Natural killer cell treated with Interleukin-12 subunit alpha and Interleukin-12 subunit beta and Interleukin-15 and Interleukin-18, amount 100 ng/mL, for 72 hours (primary cell): ENCODE results near the gene CACNA1D. TPM values are rescaled to one million over a fixed set of nuclear protein-coding genes. Genes with fewer than 3 reads are reported as not detected.

ENCODE experiments used
- ATAC-seq, 2 donors: fragments of 150-1000 bp; cut with Tn5 transposase in 1 of 2; sonication (Bioruptor Pico), chemical (Tn5 transposase) in 1 of 2; 2 replicates each; pipeline ENCODE4 v1.10.0; 2021
- DNase-seq: peaks from one replicate; pipeline ENCODE4 v3.0.0; 2022; ENCODE audit warnings: low spot score
- H3K27ac Mint-ChIP-seq, 2 donors: 1 replicate in 1 of 2; 2 replicates in 1 of 2; pipeline ENCODE4 v1.8.0; 2022; ENCODE audit warnings: mixed read lengths in 2 of 2, mild to moderate bottlenecking in 1 of 2, moderate library complexity in 1 of 2
- H3K27me3 Mint-ChIP-seq, 2 donors: 1 replicate in 1 of 2; 2 replicates in 1 of 2; pipeline ENCODE4 v1.8.0; 2022; ENCODE audit warnings: mixed read lengths in 2 of 2
- H3K36me3 Mint-ChIP-seq: one replicate; pipeline ENCODE4 v1.8.0; 2022; ENCODE audit warnings: mixed read lengths
- H3K4me1 Mint-ChIP-seq, 2 donors: 1 replicate in 1 of 2; 2 replicates in 1 of 2; pipeline ENCODE4 v1.8.0; 2022; ENCODE audit warnings: low read depth in 2 of 2, mixed read lengths in 2 of 2, mild to moderate bottlenecking in 1 of 2
- H3K4me3 Mint-ChIP-seq: one replicate; pipeline ENCODE4 v1.8.0; 2022; ENCODE audit warnings: mixed read lengths
- H3K9me3 Mint-ChIP-seq: 2 replicates; pipeline ENCODE4 v1.8.0; 2022; ENCODE audit warnings: mixed read lengths
- total RNA-seq, 2 donors: library from RNA; stranded (reverse); gene quantifications; one replicate each; pipeline ENCODE4 v1.2.3, GENCODE V29; 2022

Gene CACNA1D
- total RNA-seq, 2 donors from 2014 or later = 0.26 to 1.2 TPM

- no peaks in the 10 kb centered on the region for H3K9me3 Mint-ChIP-seq
- H3K4me3 Mint-ChIP-seq = peak overlapping the region; percentile 2
- H3K27me3 Mint-ChIP-seq = peaks cover 0 to 2% of the 10 kb centered on the region in 2 donors
- DNase-seq = no peak
- H3K27ac Mint-ChIP-seq = peak overlapping the region; percentile 40 to 55
- no peaks in the 10 kb centered on the region for H3K36me3 Mint-ChIP-seq
- H3K4me1 Mint-ChIP-seq = peaks cover 14% of the 10 kb centered on the region in 2 donors
- peak in 1 of 2 donors; percentile 63 for ATAC-seq
These were observed 259.2 kb downstream of the CACNA1D start for GRCh38 chr3:53753518-53754183.

- H3K36me3 Mint-ChIP-seq = no peaks in the 10 kb centered on the region
- H3K27ac Mint-ChIP-seq = peak overlapping the region; percentile 53 to 55
- H3K9me3 Mint-ChIP-seq = no peaks in the 10 kb centered on the region
- H3K4me3 Mint-ChIP-seq = no peak overlapping the region
- peaks cover 14% of the 10 kb centered on the region in 2 donors for H3K4me1 Mint-ChIP-seq
- ATAC-seq = no peak
- DNase-seq = no peak
- H3K27me3 Mint-ChIP-seq = peaks cover 0 to 2% of the 10 kb centered on the region in 2 donors
These were observed 259.9 kb downstream of the CACNA1D start for GRCh38 chr3:53754325-53754724.

- H3K36me3 Mint-ChIP-seq = no peaks in the 10 kb centered on the region
- DNase-seq (no peak), ATAC-seq (no peak)
- peaks cover 6% of the 10 kb centered on the region in 2 donors for H3K4me1 Mint-ChIP-seq
- H3K27me3 Mint-ChIP-seq = peaks cover 2 to 6% of the 10 kb centered on the region in 2 donors
- H3K9me3 Mint-ChIP-seq = no peaks in the 10 kb centered on the region
- no peak overlapping the region for H3K27ac Mint-ChIP-seq
- no peak overlapping the region for H3K4me3 Mint-ChIP-seq
These were observed 264.4 kb downstream of the CACNA1D start for GRCh38 chr3:53758846-53759245.

GRCh38 chr3:53763353-53763752 is 268.9 kb downstream of the CACNA1D start:
- no peaks in the 10 kb centered on the region for H3K4me1 Mint-ChIP-seq
- H3K36me3 Mint-ChIP-seq = no peaks in the 10 kb centered on the region
- peaks cover 0 to 12% of the 10 kb centered on the region in 2 donors for H3K27me3 Mint-ChIP-seq
- H3K9me3 Mint-ChIP-seq = no peaks in the 10 kb centered on the region
- no peak for DNase-seq
- no peak for ATAC-seq
- H3K27ac Mint-ChIP-seq = no peak overlapping the region
- no peak overlapping the region for H3K4me3 Mint-ChIP-seq

- H3K27ac Mint-ChIP-seq = no peak overlapping the region
- H3K4me3 Mint-ChIP-seq = no peak overlapping the region
- no peaks in the 10 kb centered on the region for H3K4me1 Mint-ChIP-seq
- H3K9me3 Mint-ChIP-seq = no peaks in the 10 kb centered on the region
- DNase-seq (no peak), ATAC-seq (no peak)
- peaks cover 0 to 12% of the 10 kb centered on the region in 2 donors for H3K27me3 Mint-ChIP-seq
- no peaks in the 10 kb centered on the region for H3K36me3 Mint-ChIP-seq
These were observed 269.8 kb downstream of the CACNA1D start for GRCh38 chr3:53764026-53764775.

DNA sequence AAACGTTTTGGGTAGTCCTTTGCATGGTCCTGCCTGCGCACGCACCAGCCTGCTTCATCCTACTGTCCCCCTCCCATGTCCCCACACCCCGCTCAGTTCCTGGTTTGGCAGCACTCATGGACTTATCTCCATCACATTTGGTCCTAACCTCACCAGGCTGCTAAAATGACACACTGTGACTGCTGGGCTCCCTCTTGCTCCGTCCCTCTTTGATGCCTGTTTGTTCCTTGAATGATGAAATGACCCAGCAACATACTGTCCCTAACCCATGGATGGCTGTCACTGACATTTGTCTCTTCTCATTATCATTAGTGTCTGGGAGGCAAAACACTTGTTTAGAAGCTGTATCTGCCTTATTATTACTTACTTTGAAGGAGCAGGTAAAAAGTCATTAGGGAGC is 271.3 kb downstream of the CACNA1D start:
- H3K27ac Mint-ChIP-seq = no peak overlapping the region
- peaks cover 7 to 13% of the 10 kb centered on the region in 2 donors for H3K27me3 Mint-ChIP-seq
- DNase-seq = no peak
- H3K4me1 Mint-ChIP-seq = no peaks in the 10 kb centered on the region
- no peaks in the 10 kb centered on the region for H3K9me3 Mint-ChIP-seq
- ATAC-seq = no peak
- no peak overlapping the region for H3K4me3 Mint-ChIP-seq
- no peaks in the 10 kb centered on the region for H3K36me3 Mint-ChIP-seq

DNA sequence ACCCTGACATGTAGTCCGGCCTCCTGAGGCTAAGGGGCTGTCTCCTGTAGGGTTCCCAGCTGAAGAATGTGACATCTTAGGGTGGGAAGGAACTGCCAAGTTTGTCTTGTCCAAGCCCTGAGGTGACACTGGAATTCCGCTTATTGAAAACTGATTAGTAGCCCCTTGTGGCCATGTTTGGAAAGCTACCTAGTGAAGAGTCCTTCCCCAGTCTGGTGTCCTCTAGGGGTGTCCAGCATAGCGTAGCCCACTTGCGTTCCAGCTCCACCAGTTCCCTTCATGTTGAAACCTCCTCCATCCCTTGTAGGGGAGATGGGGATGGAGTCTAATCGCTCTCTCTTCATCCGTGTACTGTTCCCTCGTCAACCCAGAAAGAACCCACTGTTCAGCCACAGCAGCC is 272.3 kb downstream of the CACNA1D start:
- no peak for ATAC-seq

GRCh38 chr3:53768478-53769459 is 274.4 kb downstream of the CACNA1D start:
- H3K27ac Mint-ChIP-seq = no peak overlapping the region
- H3K4me1 Mint-ChIP-seq = no peaks in the 10 kb centered on the region
- no peaks in the 10 kb centered on the region for H3K36me3 Mint-ChIP-seq
- H3K4me3 Mint-ChIP-seq = no peak overlapping the region
- peak; percentile 3 to 12 for ATAC-seq
- H3K9me3 Mint-ChIP-seq = no peaks in the 10 kb centered on the region
- DNase-seq = peak; percentile 44
- H3K27me3 Mint-ChIP-seq = peaks cover 7 to 28% of the 10 kb centered on the region in 2 donors

More for the DNA sequence above, 272.3 kb downstream of the CACNA1D start:
- H3K4me3 Mint-ChIP-seq = no peak overlapping the region
- peaks cover 7 to 21% of the 10 kb centered on the region in 2 donors for H3K27me3 Mint-ChIP-seq
- no peaks in the 10 kb centered on the region for H3K4me1 Mint-ChIP-seq
- H3K27ac Mint-ChIP-seq = no peak overlapping the region
- no peaks in the 10 kb centered on the region for H3K36me3 Mint-ChIP-seq
- H3K9me3 Mint-ChIP-seq = no peaks in the 10 kb centered on the region
- DNase-seq = no peak

GRCh38 chr3:53772562-53772961 is 278.2 kb downstream of the CACNA1D start:
- Mint-ChIP-seq H3K4me1 (no peaks in the 10 kb centered on the region), H3K9me3 (no peaks in the 10 kb centered on the region), H3K27me3 (peaks cover 7 to 30% of the 10 kb centered on the region in 2 donors), H3K36me3 (no peaks in the 10 kb centered on the region), H3K27ac (no peak overlapping the region), H3K4me3 (no peak overlapping the region)
- DNase-seq (peak; percentile 26), ATAC-seq (no peak)

DNA sequence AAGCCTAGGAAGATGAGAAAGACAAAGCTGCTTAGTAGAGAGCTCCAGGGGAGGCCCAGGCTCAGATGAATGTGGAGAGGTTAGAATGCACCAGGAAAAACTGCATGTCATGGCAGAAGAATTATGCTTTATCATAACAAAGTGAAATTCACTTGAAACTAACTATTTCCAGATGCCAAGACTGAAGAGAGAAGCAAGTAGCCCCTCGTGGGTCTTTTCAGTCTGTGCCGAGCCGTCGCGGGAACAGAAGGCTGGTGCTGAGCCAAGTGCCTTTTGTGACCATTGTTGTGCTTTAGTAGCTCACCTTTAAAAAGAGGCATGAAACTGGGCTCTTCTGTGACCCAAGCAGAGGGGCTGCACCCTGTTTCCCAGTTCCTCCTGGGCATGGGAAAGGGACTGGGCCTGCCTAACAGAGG is 278.6 kb downstream of the CACNA1D start:
- ATAC-seq = no peak
- Mint-ChIP-seq H3K9me3 (no peaks in the 10 kb centered on the region), H3K4me3 (no peak overlapping the region), H3K36me3 (no peaks in the 10 kb centered on the region), H3K27ac (no peak overlapping the region), H3K27me3 (peaks cover 7 to 30% of the 10 kb centered on the region in 2 donors), H3K4me1 (no peaks in the 10 kb centered on the region)
- DNase-seq = peak; percentile 32

- no peaks in the 10 kb centered on the region for H3K4me1 Mint-ChIP-seq
- no peaks in the 10 kb centered on the region for H3K36me3 Mint-ChIP-seq
- peaks cover 7 to 30% of the 10 kb centered on the region in 2 donors for H3K27me3 Mint-ChIP-seq
- DNase-seq = peak; percentile 5
- no peak overlapping the region for H3K4me3 Mint-ChIP-seq
- ATAC-seq = no peak
- no peak overlapping the region for H3K27ac Mint-ChIP-seq
- no peaks in the 10 kb centered on the region for H3K9me3 Mint-ChIP-seq
These were observed 279.4 kb downstream of the CACNA1D start for GRCh38 chr3:53773611-53774368.

DNA sequence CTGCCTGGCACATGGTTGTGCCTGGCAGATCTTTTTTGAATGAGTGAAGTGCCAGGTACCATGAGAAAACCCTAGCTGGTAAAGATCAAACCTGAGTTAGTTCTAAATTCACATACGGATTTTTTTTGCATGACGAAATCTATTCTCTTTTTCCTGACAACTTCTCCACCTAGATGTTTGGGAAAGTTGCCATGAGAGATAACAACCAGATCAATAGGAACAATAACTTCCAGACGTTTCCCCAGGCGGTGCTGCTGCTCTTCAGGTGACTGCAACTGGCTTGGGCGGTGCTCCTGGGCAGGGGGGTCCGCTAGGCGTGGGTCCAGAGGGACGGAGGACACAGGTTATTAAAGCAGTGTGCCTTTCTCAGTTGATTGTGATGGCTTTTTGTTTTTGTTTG is 280.0 kb downstream of the CACNA1D start:
- DNase-seq = no peak
- no peak overlapping the region for H3K4me3 Mint-ChIP-seq
- H3K4me1 Mint-ChIP-seq = no peaks in the 10 kb centered on the region
- H3K27me3 Mint-ChIP-seq = peaks cover 7 to 30% of the 10 kb centered on the region in 2 donors
- H3K9me3 Mint-ChIP-seq = no peaks in the 10 kb centered on the region
- H3K36me3 Mint-ChIP-seq = no peaks in the 10 kb centered on the region
- ATAC-seq = no peak
- no peak overlapping the region for H3K27ac Mint-ChIP-seq

- H3K4me3 Mint-ChIP-seq = no peak overlapping the region
- no peaks in the 10 kb centered on the region for H3K4me1 Mint-ChIP-seq
- DNase-seq (no peak), ATAC-seq (no peak)
- no peak overlapping the region for H3K27ac Mint-ChIP-seq
- peaks cover 6 to 28% of the 10 kb centered on the region in 2 donors for H3K27me3 Mint-ChIP-seq
- H3K36me3 Mint-ChIP-seq = no peaks in the 10 kb centered on the region
- no peaks in the 10 kb centered on the region for H3K9me3 Mint-ChIP-seq
These were observed 280.6 kb downstream of the CACNA1D start for GRCh38 chr3:53775018-53775417.
